ENCODE results near the gene RABL2A.
"Not testable (repeated sequence)": the region's sequence is repeated elsewhere in the genome, so short reads cannot be mapped to it uniquely, and the experiment has no call there.

DNA sequence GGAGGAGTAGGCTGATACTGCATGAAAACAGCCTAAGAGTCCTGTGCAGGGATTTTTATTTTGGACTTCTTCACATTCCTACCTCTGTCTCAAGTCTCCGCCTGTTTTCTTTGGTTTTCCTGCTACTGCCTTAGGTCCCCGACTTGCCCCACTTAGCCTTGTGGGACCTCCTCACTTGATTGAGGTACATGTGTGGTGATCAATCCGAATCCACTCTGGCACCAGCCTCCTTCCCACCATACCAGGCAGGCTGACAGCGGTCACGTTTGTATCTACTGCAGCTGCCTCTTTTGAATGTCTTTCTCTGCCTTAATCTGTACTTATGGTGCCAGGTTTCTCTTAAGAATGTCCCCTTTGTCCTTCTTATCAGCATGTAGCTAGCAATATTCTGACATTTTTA is 22.4 kb upstream of the RABL2A start:
- TF ChIP-seq CTCF (conservative IDR thresholded peaks at IDR 0.05; ENCODE audit: low read depth, low read length); EZH2phosphoT487 (IDR thresholded peaks at IDR 0.05; ENCODE audit: borderline replicate concordance, low read length); EZH2 (IDR thresholded peaks at IDR 0.05; ENCODE audit: low read length, unreplicated experiment): not testable (repeated sequence)

Measured in PC-3 (cell line).